Measurements from ENCODE around the gene FTO.

FTO gene

GRCh38 chr16:53946746-53947386 is 242.9 kb downstream of the FTO start:
- no peak for DNase-seq

DNA sequence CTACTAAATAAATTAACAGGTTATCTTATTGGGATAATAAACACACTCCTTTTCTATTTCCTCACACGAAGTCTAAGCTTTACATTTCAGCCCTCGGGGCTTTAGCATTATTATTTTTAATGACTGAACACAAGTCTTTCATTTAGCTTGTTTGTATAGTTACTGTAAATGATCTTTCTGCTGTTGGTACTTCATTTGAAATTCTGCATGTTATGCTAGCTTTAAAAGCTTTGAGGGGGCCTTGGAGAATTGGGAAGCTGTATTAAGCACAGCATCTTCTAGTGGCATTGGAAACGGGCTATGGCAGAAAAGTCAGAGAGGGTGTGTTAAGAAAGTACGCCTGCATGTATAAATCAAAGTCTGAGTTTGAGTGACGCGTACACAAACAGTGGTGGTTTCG is 243.7 kb downstream of the FTO start:
- no peak for DNase-seq

DNA sequence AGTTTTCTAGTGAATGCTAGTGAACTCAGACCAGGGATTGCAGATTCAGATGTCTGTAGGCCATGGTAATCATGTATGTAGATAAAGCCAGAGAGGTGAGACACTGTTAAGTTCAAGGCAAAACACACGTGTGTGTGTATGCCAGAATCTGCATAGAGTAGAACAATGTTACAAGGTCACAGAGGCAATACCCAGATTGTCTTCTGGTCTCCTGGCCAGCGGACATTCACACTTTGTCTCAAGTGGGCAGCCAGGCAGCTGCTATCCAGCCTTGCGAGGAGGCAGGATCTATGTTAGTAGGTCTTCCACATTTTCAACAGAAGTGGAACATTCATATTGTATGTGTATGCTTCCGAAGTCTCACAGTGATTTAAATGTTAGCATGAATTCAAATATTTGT is 244.4 kb downstream of the FTO start:
- DNase-seq, result no peak

DNA sequence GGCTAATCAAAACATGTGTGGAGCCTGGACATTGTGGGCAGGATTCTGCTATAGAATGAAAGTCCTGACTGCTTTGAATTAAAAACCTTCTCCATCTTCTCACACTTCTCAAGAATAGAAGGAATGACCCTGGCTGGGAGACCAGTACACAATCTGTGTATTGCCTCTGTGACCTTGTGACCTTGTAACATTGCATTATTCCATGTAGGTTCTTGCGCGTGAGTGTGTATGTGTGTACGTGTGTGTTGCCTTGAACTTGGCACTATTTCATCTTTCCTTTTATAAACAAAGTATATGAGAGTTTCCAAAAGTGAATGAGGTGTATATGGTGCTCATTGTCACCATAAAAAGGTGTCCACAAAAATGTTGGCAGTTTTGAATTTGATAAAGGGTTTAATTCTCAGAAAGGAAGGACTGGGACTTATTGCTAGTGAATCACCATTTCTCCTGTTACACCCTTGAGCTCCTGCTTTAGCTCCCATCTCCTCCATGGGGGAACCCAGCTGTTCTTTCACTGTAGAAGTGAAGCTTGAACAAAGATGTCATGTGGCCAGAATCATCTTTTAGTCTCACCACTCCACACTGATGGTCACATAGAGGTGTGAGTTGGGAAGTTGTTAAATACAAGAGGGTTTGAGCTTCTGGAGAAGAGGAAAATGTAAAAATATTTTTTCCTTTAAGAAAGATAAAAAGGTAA is 244.9 kb downstream of the FTO start:
- DNase-seq, result no peak

DNA sequence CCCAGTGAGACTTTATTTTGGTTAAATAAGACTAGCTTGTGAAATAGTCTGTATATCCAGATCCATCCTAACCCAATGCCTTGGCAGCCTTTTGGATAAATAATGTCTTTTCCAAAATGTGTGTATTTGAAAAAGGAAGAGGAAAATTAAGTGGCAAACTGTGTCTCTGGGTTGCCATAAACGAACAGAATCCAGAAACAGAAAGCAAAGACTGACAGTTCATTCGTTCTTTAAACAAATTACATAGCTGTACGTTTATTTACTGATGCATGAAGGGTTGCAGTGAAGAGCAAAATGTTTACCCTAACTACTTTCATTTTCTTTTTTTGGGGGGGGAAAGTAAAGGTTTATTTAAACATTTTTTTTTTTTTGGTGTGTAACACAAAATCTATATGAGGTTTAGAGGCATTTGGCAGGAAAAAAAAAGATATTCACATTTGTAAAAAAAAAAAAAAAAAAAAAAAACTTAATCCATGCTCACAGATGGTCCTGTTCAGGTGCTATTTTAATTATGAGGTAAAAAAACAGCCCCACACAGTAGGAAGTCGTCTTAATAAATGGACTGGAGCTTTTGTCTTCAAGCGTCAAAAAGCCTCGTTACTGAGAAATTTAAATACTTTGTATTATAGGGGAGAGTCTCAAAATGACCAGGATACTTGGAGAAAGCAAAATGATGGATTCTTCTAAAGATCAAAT is 245.9 kb downstream of the FTO start:
- DNase-seq, result no peak

- no peak for DNase-seq
Measured at GRCh38 chr16:53950677-53951076, 246.7 kb downstream of the FTO start.

DNA sequence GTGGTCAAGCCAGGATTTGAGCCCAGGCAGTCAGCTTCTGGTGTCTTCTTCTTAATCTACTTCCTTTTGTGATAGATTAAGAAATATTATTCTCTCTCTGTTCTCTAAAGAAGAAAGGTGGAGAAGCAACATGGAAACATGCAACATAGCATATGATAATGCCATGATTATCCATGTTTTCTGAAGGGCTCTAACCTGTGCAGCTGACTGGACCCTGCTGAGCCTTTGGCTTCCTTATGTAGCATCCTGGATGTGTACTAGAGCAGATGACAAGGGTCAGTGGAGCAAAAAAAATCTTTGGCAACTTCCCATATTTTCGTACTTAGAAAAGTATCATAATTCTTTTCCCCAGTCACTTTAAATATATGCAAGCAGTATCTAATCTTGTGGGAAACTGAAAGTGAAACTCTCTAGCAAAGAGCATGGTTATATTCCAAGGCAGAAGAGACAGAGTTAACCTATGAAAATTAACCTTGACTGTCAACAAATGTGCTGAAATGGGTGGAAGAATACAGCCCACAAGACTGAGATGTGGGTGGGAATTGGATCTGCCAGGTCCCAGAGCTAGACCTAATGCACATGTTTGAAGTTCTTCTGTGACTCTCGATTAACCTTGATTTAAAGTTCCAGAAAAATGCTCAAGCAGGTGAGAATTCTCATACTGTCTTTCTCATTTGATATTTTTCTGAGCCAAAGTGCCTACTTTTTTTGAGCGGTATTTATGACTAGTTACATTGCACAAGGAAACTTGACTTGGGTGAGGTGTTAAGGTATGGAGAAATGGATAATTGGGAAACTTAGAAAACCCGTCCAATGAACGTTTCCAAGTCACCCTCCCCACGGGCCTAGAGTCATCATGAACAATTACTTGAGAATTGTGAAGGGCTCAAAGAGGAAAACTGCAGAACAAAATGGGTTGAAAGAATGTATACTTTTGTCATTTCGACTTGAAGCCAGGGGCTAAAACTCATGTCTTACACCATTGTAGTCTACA is 248.6 kb downstream of the FTO start:
- DNase-seq, result no peak

GRCh38 chr16:53953336-53953735 is 249.4 kb downstream of the FTO start:
- no peak for DNase-seq

- no peak for DNase-seq
Measured at GRCh38 chr16:53955221-53955875, 251.4 kb downstream of the FTO start.

GRCh38 chr16:53958341-53958880 is 254.5 kb downstream of the FTO start:
- DNase-seq, result no peak

DNA sequence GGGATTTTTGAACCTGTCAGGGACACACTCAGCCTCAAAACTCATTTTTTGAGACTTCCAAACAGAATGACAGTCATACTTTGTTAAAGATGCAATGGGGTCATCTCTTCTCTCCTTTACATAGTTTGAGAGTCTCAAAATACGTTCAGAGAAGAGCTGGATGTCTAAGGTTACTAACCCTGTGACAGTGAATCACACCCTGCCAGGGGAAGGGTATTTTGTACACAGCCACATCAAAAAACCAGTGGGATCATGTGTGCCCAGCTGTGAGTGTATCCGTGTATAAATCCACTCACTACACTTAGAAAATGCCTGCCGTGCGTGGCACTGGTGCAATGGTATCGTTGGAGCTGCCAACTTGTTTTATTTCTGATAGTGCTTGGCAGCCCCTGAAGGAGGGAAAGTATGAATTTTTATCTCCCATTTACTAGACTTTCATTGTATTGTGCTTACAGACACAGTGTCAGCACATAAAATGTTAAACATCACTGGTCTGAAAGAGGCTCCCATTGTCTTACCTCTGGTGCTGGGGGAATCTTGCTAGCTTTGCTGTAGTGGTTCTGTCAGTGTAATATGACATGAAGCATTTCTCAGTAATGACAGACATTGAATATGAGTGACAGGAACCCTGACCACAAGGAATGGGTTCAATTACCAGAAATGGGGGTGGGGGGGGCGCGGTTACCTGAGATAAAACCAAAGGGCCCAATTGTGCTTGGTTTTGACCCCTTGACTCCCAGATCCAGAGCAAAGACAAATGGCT is 256.3 kb downstream of the FTO start:
- DNase-seq, result no peak

GRCh38 chr16:53960954-53961616 is 257.1 kb downstream of the FTO start:
- DNase-seq, result peak; percentile 74

GRCh38 chr16:53962041-53962440 is 258.1 kb downstream of the FTO start:
- DNase-seq, result no peak

DNA sequence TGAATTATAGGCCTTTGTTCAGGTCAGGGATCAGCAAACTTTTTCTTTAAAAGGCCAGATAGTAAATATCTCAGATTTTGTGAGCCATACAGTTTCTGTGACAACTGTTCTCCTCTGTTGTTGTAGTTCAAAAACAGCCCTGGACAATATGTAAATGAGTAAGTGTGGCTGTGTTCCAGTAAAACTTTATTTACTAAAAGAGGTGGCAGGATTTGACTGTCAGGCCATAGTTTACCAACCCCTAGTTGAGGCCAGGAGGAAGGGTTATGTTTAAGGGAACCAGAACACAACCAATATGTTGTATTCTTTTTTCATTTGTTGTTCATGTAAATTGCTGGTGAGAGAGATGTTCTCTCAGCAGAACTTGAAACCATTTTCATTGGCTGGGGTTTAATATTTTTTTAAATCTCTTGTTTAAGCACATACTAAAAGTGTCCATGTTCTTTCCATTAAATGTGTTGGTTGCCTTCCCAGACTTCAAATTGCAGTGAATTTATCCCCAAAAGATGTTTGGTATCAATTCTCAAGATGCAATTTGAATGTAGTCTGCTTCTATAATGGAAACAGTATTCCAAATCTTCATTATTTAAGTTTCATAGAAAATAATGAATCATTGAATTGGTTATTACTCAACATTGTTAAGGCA is 260.3 kb downstream of the FTO start:
- no peak for DNase-seq

DNA sequence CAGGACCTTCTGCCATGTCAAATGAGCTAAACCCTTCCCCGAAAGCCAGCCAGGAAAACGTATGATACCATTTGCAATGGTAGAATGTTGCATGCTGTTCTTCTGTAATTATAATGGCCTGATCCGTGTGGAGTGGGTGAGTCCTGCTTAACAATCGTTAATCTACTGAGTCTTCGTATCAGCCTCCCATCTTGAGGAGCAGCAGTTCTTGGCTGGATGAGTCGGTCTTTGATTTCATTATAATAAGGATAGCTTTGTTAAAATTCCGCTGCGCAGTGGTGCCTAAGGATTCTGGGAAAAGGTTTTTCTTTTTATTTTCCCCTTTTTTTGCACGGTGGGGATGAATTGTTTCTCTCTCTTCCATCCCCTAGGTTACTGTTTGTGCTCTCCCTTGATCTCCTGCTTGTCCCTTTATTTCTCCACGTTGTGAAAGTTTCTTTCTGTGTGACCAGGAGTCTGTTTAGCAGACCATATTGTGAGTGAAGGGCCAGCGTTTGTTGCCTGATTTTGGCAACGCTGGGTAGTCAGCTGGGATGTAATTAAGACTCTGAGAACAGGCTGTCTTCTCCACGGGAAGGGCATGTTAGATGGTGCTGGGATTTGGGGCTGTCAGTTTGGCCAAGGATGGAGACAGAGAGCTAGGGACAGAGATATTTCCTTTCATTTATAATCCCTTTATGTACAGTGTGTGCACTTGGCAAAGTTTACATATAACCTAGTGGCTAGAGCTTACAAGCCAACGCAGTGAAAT is 263.0 kb downstream of the FTO start:
- DNase-seq, result peak; percentile 66

GRCh38 chr16:53967572-53967971 is 263.6 kb downstream of the FTO start:
- peak; percentile 61 for DNase-seq

DNA sequence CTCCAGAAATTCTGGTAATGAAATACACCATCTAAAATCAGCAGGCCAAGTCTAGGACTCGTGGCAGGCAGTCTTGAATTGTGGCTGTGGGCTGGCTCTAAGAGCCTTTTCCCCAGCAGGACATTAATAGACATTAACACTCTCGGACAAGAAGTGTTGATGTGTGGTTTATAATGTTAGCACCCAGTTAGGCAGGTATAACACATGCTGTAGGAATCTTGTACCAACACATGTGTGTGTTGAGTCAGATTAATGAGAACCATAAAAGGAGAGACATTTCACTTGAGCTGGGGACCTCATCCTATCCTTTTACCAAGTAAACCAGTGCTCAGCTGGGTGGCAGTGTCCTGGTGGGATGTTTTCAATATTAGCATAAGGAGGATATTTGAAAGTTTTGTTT is 264.5 kb downstream of the FTO start:
- DNase-seq, result no peak

- no peak for DNase-seq
Measured at GRCh38 chr16:53968896-53969295, 264.9 kb downstream of the FTO start.

- DNase-seq, result no peak
Measured at GRCh38 chr16:53971616-53972015, 267.7 kb downstream of the FTO start.
